Neuron (in vitro differentiated cells): ENCODE data around the gene PROSER3.

Experiments
- H2AFZ ChIP-seq: one replicate; pipeline ENCODE4 v1.6.1; 2013; ENCODE audit warnings: low read depth, mild to moderate bottlenecking, inconsistent platforms, low read length, moderate library complexity
- H3K27me3 ChIP-seq: one replicate; pipeline ENCODE4 v1.6.1; 2013; ENCODE audit warnings: low read length; ENCODE audit not compliant: insufficient read depth
- H3K36me3 ChIP-seq: one replicate; pipeline ENCODE4 v1.6.1; 2013; ENCODE audit warnings: low read length; ENCODE audit not compliant: insufficient read depth
- H3K4me1 ChIP-seq: one replicate; pipeline ENCODE4 v1.6.1; 2013; ENCODE audit warnings: low read length; ENCODE audit not compliant: insufficient read depth
- H3K4me3 ChIP-seq: 2 replicates; pipeline ENCODE4 v1.5.1; 2013; ENCODE audit warnings: mild to moderate bottlenecking, low read length, moderate library complexity
- H3K9me3 ChIP-seq: one replicate; pipeline ENCODE4 v1.6.1; 2013; ENCODE audit warnings: low read length

The PROSER3 gene

GRCh38 chr19:35816262-35816661 lies 58.3 kb downstream of the PROSER3 start:
- H3K4me1 ChIP-seq = peaks cover 3% of the 10 kb centered on the region

DNA sequence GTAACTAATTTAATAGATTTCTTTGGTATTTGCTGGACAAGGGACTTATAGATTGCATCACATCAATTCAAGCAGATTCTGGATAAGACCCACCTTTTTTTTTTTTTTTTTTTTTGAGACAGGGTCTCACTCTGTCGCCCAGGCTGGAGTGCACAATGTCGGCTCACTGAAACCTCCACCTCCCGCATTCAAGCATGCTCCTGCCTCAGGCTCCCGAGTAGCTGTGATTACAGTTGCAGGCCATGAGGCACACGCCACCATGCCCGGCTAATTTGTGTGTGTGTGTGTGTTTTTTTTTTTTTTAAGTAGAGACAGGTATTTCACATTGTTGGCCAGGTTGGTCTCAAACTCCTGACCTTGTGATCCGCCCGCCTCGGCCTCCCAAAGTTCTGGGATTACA lies 58.9 kb downstream of the PROSER3 start:
- no peak overlapping the region for H2AFZ ChIP-seq
- peaks cover 3% of the 10 kb centered on the region for H3K4me1 ChIP-seq
- H3K27me3 ChIP-seq = no peaks in the 10 kb centered on the region
- H3K36me3 ChIP-seq = no peaks in the 10 kb centered on the region
- H3K4me3 ChIP-seq = no peak overlapping the region
- H3K9me3 ChIP-seq = no peaks in the 10 kb centered on the region

More at GRCh38 chr19:35816262-35816661, 58.3 kb downstream of the PROSER3 start:
- Histone ChIP-seq H3K4me3 (no peak overlapping the region), H3K9me3 (no peaks in the 10 kb centered on the region), H2AFZ (no peak overlapping the region), H3K27me3 (no peaks in the 10 kb centered on the region), H3K36me3 (no peaks in the 10 kb centered on the region)

GRCh38 chr19:35818445-35818844 lies 60.5 kb downstream of the PROSER3 start:
- Histone ChIP-seq H3K4me1 (peaks cover 3% of the 10 kb centered on the region), H3K9me3 (no peaks in the 10 kb centered on the region), H3K4me3 (no peak overlapping the region), H3K36me3 (no peaks in the 10 kb centered on the region), H2AFZ (no peak overlapping the region), H3K27me3 (no peaks in the 10 kb centered on the region)
